ENCODE results near the gene CPTP. TPM values are rescaled to one million over a fixed set of nuclear protein-coding genes. Genes with fewer than 3 reads are reported as not detected.

CPTP gene
- polyA plus RNA-seq, 4 donors = 11.6 to 20.7 (median 14.5) TPM

- DNase-seq (ENCODE audit: low read depth in 4 of 4, low spot score in 3 of 4) = no peak
These were observed 52.1 kb downstream of the CPTP start for GRCh38 chr1:1376551-1377226.

- DNase-seq (ENCODE audit: low read depth in 4 of 4, low spot score in 3 of 4) = no peak
These were observed 53.1 kb downstream of the CPTP start for GRCh38 chr1:1377540-1378205.

Other genes with a start within 250 kb of the CPTP start
- gene C1orf159, start 208.7 kb upstream of the CPTP start, polyA plus RNA-seq (ENCODE audit: insufficient read length in 4 of 4) = 10 to 100 TPM in 1 of 4 donors, 1 to 10 TPM in 3; 7.9 to 14.8 (median 9.5) TPM
- gene TTLL10, start 150.9 kb upstream of the CPTP start, polyA plus RNA-seq (ENCODE audit: insufficient read length in 4 of 4) = under 1 TPM; 0.33 to 0.83 (median 0.63) TPM
- gene TNFRSF18, start 118.2 kb upstream of the CPTP start, polyA plus RNA-seq (ENCODE audit: insufficient read length in 4 of 4) = 1 to 10 TPM in 1 of 4 donors, under 1 TPM in 2, not detected in 1; 0.29 to 1.1 (median 0.67) TPM
- 1 to 10 TPM; 1.6 to 2.5 (median 2.2) TPM for gene TNFRSF4, start 110.6 kb upstream of the CPTP start, polyA plus RNA-seq (ENCODE audit: insufficient read length in 4 of 4)
- 100 to 1,000 TPM; 115 to 137 (median 133) TPM for gene SDF4, start 92.8 kb upstream of the CPTP start, polyA plus RNA-seq (ENCODE audit: insufficient read length in 4 of 4)
- 10 to 100 TPM; 18.0 to 28.4 (median 20.6) TPM for gene B3GALT6, start 92.6 kb upstream of the CPTP start, polyA plus RNA-seq (ENCODE audit: insufficient read length in 4 of 4)
- gene C1QTNF12, start 78.1 kb upstream of the CPTP start, polyA plus RNA-seq (ENCODE audit: insufficient read length in 4 of 4) = 10 to 100 TPM in 2 of 4 donors, 1 to 10 TPM in 2; 9.0 to 20.6 (median 9.9) TPM
- 10 to 100 TPM; 47.7 to 57.5 (median 52.6) TPM for gene UBE2J2, start 50.9 kb upstream of the CPTP start, polyA plus RNA-seq (ENCODE audit: insufficient read length in 4 of 4)
- gene SCNN1D, start 44.4 kb upstream of the CPTP start, polyA plus RNA-seq (ENCODE audit: insufficient read length in 4 of 4) = 1 to 10 TPM; 4.2 to 8.5 (median 4.9) TPM
- 10 to 100 TPM; 21.7 to 38.7 (median 24.4) TPM for gene ACAP3, start 16.9 kb upstream of the CPTP start, polyA plus RNA-seq (ENCODE audit: insufficient read length in 4 of 4)
- gene PUSL1, start 16.2 kb upstream of the CPTP start, polyA plus RNA-seq (ENCODE audit: insufficient read length in 4 of 4) = 10 to 100 TPM in 1 of 4 donors, 1 to 10 TPM in 3; 6.5 to 12.2 (median 7.2) TPM
- gene INTS11, start 142 bp upstream of the CPTP start, polyA plus RNA-seq (ENCODE audit: insufficient read length in 4 of 4) = 100 to 1,000 TPM; 104 to 117 (median 110) TPM
- gene TAS1R3, start 6.5 kb downstream of the CPTP start, polyA plus RNA-seq (ENCODE audit: insufficient read length in 4 of 4) = under 1 TPM; 0.22 to 0.56 (median 0.33) TPM
- gene DVL1, start 24.6 kb downstream of the CPTP start, polyA plus RNA-seq (ENCODE audit: insufficient read length in 4 of 4) = 10 to 100 TPM; 27.0 to 56.4 (median 28.5) TPM
- gene MXRA8, start 33.8 kb downstream of the CPTP start, polyA plus RNA-seq (ENCODE audit: insufficient read length in 4 of 4) = 100 to 1,000 TPM; 177 to 242 (median 190) TPM
- gene AURKAIP1, start 50.4 kb downstream of the CPTP start, polyA plus RNA-seq (ENCODE audit: insufficient read length in 4 of 4) = 100 to 1,000 TPM in 1 of 4 donors, 10 to 100 TPM in 3; 63.0 to 110 (median 64.3) TPM
- 100 to 1,000 TPM; 232 to 273 (median 238) TPM for gene CCNL2, start 74.5 kb downstream of the CPTP start, polyA plus RNA-seq (ENCODE audit: insufficient read length in 4 of 4)
- gene MRPL20, start 82.5 kb downstream of the CPTP start, polyA plus RNA-seq (ENCODE audit: insufficient read length in 4 of 4) = 100 to 1,000 TPM; 110 to 137 (median 115) TPM
- 10 to 100 TPM in 2 of 4 donors, 1 to 10 TPM in 2; 6.6 to 19.9 (median 11.9) TPM for gene ANKRD65, start 96.5 kb downstream of the CPTP start, polyA plus RNA-seq (ENCODE audit: insufficient read length in 4 of 4)
- gene VWA1, start 110.9 kb downstream of the CPTP start, polyA plus RNA-seq (ENCODE audit: insufficient read length in 4 of 4) = 10 to 100 TPM; 53.9 to 92.3 (median 63.1) TPM
- 1 to 10 TPM; 1.4 to 3.1 (median 3.1) TPM for gene ATAD3C, start 124.9 kb downstream of the CPTP start, polyA plus RNA-seq (ENCODE audit: insufficient read length in 4 of 4)
- gene ATAD3B, start 147.0 kb downstream of the CPTP start, polyA plus RNA-seq (ENCODE audit: insufficient read length in 4 of 4) = 10 to 100 TPM in 2 of 4 donors, 1 to 10 TPM in 2; 9.1 to 15.9 (median 12.4) TPM
- 10 to 100 TPM; 20.2 to 25.6 (median 21.4) TPM for gene ATAD3A, start 187.4 kb downstream of the CPTP start, polyA plus RNA-seq (ENCODE audit: insufficient read length in 4 of 4)
- 1 to 10 TPM; 4.4 to 9.2 (median 4.9) TPM for gene TMEM240, start 215.8 kb downstream of the CPTP start, polyA plus RNA-seq (ENCODE audit: insufficient read length in 4 of 4)